Measurements from ENCODE around the gene GOLGA7B.

GRCh38 chr10:97876402-97876801, 26.8 kb downstream of the GOLGA7B start:
- TF ChIP-seq CTCF (IDR thresholded peaks at IDR 0.05), result no peak
- no peak for TF ChIP-seq POLR2AphosphoS5 (IDR thresholded peaks at IDR 0.05; ENCODE audit: insufficient read depth in 1 of 2, low read depth in 1 of 2)
- TF ChIP-seq POLR2A (IDR thresholded peaks at IDR 0.05), result no peak

All from vagina (tissue), 2 donors.